GM12878 (cell line): Measurements from ENCODE around the gene AP2A2. TPM values are rescaled to one million over a fixed set of nuclear protein-coding genes. Genes with fewer than 3 reads are reported as not detected.

Experiments used
- ATAC-seq: fragments of 200-7000 bp; cut with Tn5 transposase; 3 replicates; pipeline ENCODE4 v1.9.1; 2020; ENCODE audit warnings: mild to moderate bottlenecking, moderate library complexity
- BruUV-seq: library from RNA; stranded (reverse); fragments of 400-500 nt; replicated peaks from 2 replicates; lab custom pipeline; 2021; lab: Mats Ljungman, UMichigan
- CTCF ChIA-PET: fragments of 300-600 bp; sonication (Branson Sonifier 250); formaldehyde crosslinking; extraction: SDS; loops from one replicate; lab custom pipeline; 2021; ENCODE audit warnings: inconsistent platforms; lab: Yijun Ruan, JAX
- POLR2A ChIA-PET: fragments of 350-600 bp; formaldehyde crosslinking; extraction: SDS; loops from one replicate; lab custom pipeline; 2021; ENCODE audit warnings: inconsistent platforms; lab: Charles Lee
- RAD21 ChIA-PET: fragments of 300-600 bp; sonication (Branson Sonifier 250); formaldehyde crosslinking; loops from one replicate; lab custom pipeline; 2023; ENCODE audit warnings: antibody characterized with exemption; ENCODE audit not compliant: unreplicated experiment; lab: Charles Lee
- SMC1A ChIA-PET: fragments of 300-600 bp; sonication (Branson Sonifier 250); formaldehyde crosslinking; loops from one replicate; lab custom pipeline; 2023; ENCODE audit not compliant: unreplicated experiment, uncharacterized antibody; lab: Charles Lee
- DNase-seq: peaks from one replicate; pipeline ENCODE4 v3.0.0-alpha.2; 2011; ENCODE audit warnings: low read depth, low spot score
- FAIRE-seq: peaks from 3 replicates; lab custom pipeline; 2011; peaks lifted over from hg19 to GRCh38; lab: Jason Lieb, UNC
- H2AFZ ChIP-seq: 2 replicates; pipeline ENCODE4 v1.6.0; 2011; ENCODE audit warnings: low read depth, low read length, control low read depth; ENCODE audit not compliant: control insufficient read depth
- H3K27ac ChIP-seq: 2 replicates; pipeline ENCODE4 v1.5.1; 2011; ENCODE audit warnings: control low read depth; ENCODE audit not compliant: control insufficient read depth, insufficient read depth
- H3K27me3 ChIP-seq, 2 experiments: replicated peaks in 1 of 2; 2 replicates each; pipeline versions ENCODE4 v1.6.0 to v1.6.1; 2011; ENCODE audit warnings: low read length in 1 of 2; ENCODE audit not compliant: control insufficient read depth in 2 of 2, insufficient read depth in 2 of 2
- H3K36me3 ChIP-seq, 2 experiments: 2 replicates each; pipeline ENCODE4 v1.5.1; 2011; ENCODE audit warnings: low read length in 1 of 2; ENCODE audit not compliant: control insufficient read depth in 2 of 2, insufficient read depth in 2 of 2
- H3K4me1 ChIP-seq: 2 replicates; pipeline ENCODE4 v1.6.1; 2011; ENCODE audit warnings: mild to moderate bottlenecking, low read length, moderate library complexity, mixed read lengths; ENCODE audit not compliant: control insufficient read depth, insufficient read depth
- H3K4me2 ChIP-seq: 2 replicates; pipeline ENCODE4 v1.6.0; 2011; ENCODE audit warnings: control low read depth; ENCODE audit not compliant: control insufficient read depth, insufficient read depth
- H3K4me3 ChIP-seq: fragments of 200-600 bp; sonication (generic); 2 replicates; pipeline ENCODE4 v1.5.1; 2016
- H3K79me2 ChIP-seq: 2 replicates; pipeline ENCODE4 v1.6.0; 2011; ENCODE audit warnings: low read length; ENCODE audit not compliant: control insufficient read depth, insufficient read depth
- H3K9ac ChIP-seq: 2 replicates; pipeline ENCODE4 v1.8.0; 2011; ENCODE audit warnings: low read length, control low read depth, mixed read lengths; ENCODE audit not compliant: control insufficient read depth, insufficient read depth
- H3K9me3 ChIP-seq: replicated peaks from 3 replicates; pipeline ENCODE4 v1.5.1; 2011; ENCODE audit warnings: mild to moderate bottlenecking, low read length; ENCODE audit not compliant: control insufficient read depth, insufficient read depth
- H4K20me1 ChIP-seq: 2 replicates; pipeline ENCODE4 v1.6.0; 2011; ENCODE audit not compliant: control insufficient read depth, insufficient read depth
- BRCA1 ChIP-seq: IDR thresholded peaks from 2 replicates; pipeline ENCODE4 v1.6.1; 2011; ENCODE audit warnings: low read depth, low read length, improper control_type of control experiment
- CBX5 ChIP-seq: sonication (generic); IDR thresholded peaks from 2 replicates; pipeline ENCODE4 v1.6.1; 2016; ENCODE audit warnings: low read depth, moderate library complexity, mild to moderate bottlenecking, inconsistent platforms
- EED ChIP-seq: sonication (generic); IDR thresholded peaks from 2 replicates; pipeline ENCODE4 v1.6.1; 2016; ENCODE audit warnings: antibody characterized with exemption, low read depth
- KDM1A ChIP-seq: fragments of 200-600 bp; sonication (generic); IDR thresholded peaks from 2 replicates; pipeline ENCODE4 v1.6.1; 2016; ENCODE audit warnings: borderline replicate concordance
- ZBED1 ChIP-seq: IDR thresholded peaks from 2 replicates; pipeline ENCODE4 v1.6.1; 2016; ENCODE audit warnings: borderline replicate concordance
- ZNF217 ChIP-seq: fragments of 450-650 bp; IDR thresholded peaks from 2 replicates; pipeline ENCODE4 v1.6.1; 2017; ENCODE audit warnings: antibody characterized with exemption, mild to moderate bottlenecking
- WGBS: methylation state at CpG from one replicate; pipeline ENCODE4 v1.1.6; 2016; ENCODE audit warnings: low lambda C conversion rate; ENCODE audit not compliant: insufficient replicate concordance, insufficient coverage; ENCODE audit errors: missing lambda C conversion rate; 5-methylcytosine and 5-hydroxymethylcytosine counted together
- in situ Hi-C: fragments of 300-500 bp; cut with MboI; formaldehyde crosslinking; loops from 9 replicates; pipeline ENCODE4 v1.14.3; 2018; ENCODE audit warnings: mixed read lengths
- intact Hi-C: fragments of 100-400 bp; cut with micrococcal nuclease; formaldehyde crosslinking; loops from one replicate; pipeline ENCODE4 v1.14.2; 2022; ENCODE audit not compliant: unreplicated experiment
- polyA plus RNA-seq, 11 experiments: library from polyadenylated mRNA; depleted of rRNA in 4 of 11; unstranded in 6 of 11; stranded (reverse) in 5 of 11; fragments of >200 nt; fragmentation: Nextera tagmentation in 4 of 11; fragmentation: Illumina TruSeq in 1 of 11; extraction: Ambion mirVana in 4 of 11; extraction: Trizol in 1 of 11; gene quantifications; 1 replicate in 1 of 11; 2 replicates in 10 of 11; pipeline versions ENCODE4 v1.2.1 to v1.2.3, GENCODE V29; 2011 to 2016; ENCODE audit warnings: inconsistent platforms in 2 of 11, missing spikeins in 2 of 11, low read depth in 1 of 11
- total RNA-seq, 4 experiments: library from RNA; depleted of rRNA in 3 of 4; stranded (reverse); fragments of >200 nt in 3 of 4; fragmentation: Illumina TruSeq in 1 of 4; extraction: Trizol in 1 of 4; gene quantifications; 2 replicates each; pipeline versions ENCODE4 v1.2.1 to v1.2.3, GENCODE V29; 2013 to 2021
- TF ChIP-seq, protein P1 (sequence below): fragments of 450-650 bp; formaldehyde crosslinking; IDR thresholded peaks from 2 replicates; pipeline ENCODE4 v1.4.0; 2020; ENCODE audit warnings: mild to moderate bottlenecking, moderate library complexity
- TF ChIP-seq, protein P2 (sequence below): IDR thresholded peaks from 2 replicates; pipeline ENCODE4 v1.6.1; 2012; ENCODE audit warnings: low read depth, low read length, improper control_type of control experiment

AP2A2 gene
- total and polyA plus RNA-seq, 10 of the 15 experiments (the other 5 are each of a cell fraction or from before 2014, with no cell fraction given) = 0.58 to 48.8 (median 18.2) TPM

DNA sequence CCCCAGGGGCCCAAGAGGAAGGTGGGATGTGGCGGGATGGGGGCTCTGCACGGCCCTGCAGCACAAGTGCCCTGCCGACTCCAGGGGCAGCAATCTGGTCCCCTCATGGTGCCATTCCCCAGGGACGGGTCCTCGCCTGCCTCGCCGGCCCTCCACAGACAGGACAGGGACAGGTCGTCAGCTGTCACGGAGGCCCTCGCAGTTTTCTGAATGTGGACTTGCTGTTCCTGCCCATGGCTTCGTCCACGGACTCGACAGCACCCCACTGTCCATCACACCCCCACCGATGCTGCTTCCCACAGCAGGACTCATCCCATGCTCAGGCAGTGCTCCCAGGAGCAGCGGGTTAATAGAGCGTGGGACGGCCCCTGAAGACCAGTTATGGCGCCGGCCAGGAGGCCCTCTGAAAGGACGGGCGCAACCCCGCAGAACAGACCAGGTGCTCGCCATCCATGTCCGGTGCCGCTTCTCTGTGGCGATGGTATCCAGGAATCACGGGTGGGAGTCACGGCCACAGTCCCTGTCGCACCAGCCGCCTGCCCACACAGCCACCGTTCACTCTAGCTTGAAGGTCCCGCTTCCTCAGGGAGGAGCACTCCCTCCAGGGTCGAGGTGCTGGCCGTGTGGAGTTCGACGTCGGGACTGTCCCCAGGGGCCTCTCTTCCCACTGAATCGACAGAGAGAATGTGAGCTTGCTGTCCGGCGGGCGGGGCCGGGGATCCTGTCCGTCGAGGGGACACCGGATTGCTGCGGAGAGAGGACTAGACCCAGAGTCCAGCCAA lies 130.5 kb downstream of the AP2A2 start:
- ChIA-PET RAD21 (no interaction called here), POLR2A (no interaction called here), SMC1A (no interaction called here), CTCF (no interaction called here)
- in situ Hi-C loops (loop anchor here (10.0 kb wide), 1 partner anchor 211 kb away; the partner anchor contains the start of genes POLR2L and TSPAN4), intact Hi-C loops (no loop called here)
- FAIRE-seq (no peak), ATAC-seq (no peak), DNase-seq (no peak)
- H3K36me3 ChIP-seq = no peaks in the 10 kb centered on the region
- WGBS = 60% methylated on average over 44 of the region's 46 CpGs
- H3K4me1 ChIP-seq = no peaks in the 10 kb centered on the region
- no peak overlapping the region for H3K9ac ChIP-seq
- H2AFZ ChIP-seq = no peak overlapping the region
- H3K27ac ChIP-seq = no peak overlapping the region
- H3K79me2 ChIP-seq = no peaks in the 10 kb centered on the region
- TF ChIP-seq BRCA1 (no peak), CBX5 (no peak)
- H3K9me3 ChIP-seq = no peaks in the 10 kb centered on the region
- no peak overlapping the region for H3K4me2 ChIP-seq
- H3K27me3 ChIP-seq = no peaks in the 10 kb centered on the region
- H4K20me1 ChIP-seq = no peaks in the 10 kb centered on the region
- BruUV-seq = no TSS peak
- no peak overlapping the region for H3K4me3 ChIP-seq

DNA sequence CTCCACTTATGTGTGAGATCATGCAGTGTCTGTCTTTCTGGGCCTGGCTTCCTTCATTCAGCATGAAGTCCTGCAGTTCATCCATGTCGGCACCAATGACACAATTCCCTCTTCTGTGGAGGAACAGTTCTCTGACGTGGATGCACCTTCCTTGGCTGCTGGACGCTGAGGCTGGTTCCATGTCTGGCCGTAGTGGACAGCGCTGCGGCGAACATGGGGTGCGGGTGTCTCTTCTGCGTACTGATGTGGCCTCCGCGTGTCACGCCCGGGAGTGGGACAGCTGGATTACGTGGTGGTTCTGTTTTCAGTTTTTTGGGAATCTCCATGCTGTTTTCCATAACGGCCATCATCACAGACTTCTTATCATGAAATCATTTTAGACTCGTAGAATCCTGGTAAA lies 132.1 kb downstream of the AP2A2 start:
- no peak overlapping the region for H3K27ac ChIP-seq
- no peaks in the 10 kb centered on the region for H3K36me3 ChIP-seq
- H3K4me1 ChIP-seq = no peaks in the 10 kb centered on the region
- ATAC-seq (no peak), FAIRE-seq (no peak), DNase-seq (no peak)
- no peak overlapping the region for H3K4me3 ChIP-seq
- H2AFZ ChIP-seq = no peak overlapping the region
- H3K27me3 ChIP-seq = no peaks in the 10 kb centered on the region
- WGBS = 69% methylated on average over 16 of the region's 16 CpGs
- H3K9ac ChIP-seq = no peak overlapping the region
- CTCF ChIA-PET = no interaction called here
- H3K79me2 ChIP-seq = no peaks in the 10 kb centered on the region
- POLR2A ChIA-PET = no interaction called here
- no TSS peak for BruUV-seq
- no peaks in the 10 kb centered on the region for H3K9me3 ChIP-seq
- H4K20me1 ChIP-seq = no peaks in the 10 kb centered on the region
- in situ Hi-C loops (loop anchor here (10.0 kb wide), 1 partner anchor 213 kb away; the partner anchor contains the start of genes POLR2L and TSPAN4), intact Hi-C loops (no loop called here)
- SMC1A ChIA-PET = no interaction called here
- TF ChIP-seq, protein P1, sequence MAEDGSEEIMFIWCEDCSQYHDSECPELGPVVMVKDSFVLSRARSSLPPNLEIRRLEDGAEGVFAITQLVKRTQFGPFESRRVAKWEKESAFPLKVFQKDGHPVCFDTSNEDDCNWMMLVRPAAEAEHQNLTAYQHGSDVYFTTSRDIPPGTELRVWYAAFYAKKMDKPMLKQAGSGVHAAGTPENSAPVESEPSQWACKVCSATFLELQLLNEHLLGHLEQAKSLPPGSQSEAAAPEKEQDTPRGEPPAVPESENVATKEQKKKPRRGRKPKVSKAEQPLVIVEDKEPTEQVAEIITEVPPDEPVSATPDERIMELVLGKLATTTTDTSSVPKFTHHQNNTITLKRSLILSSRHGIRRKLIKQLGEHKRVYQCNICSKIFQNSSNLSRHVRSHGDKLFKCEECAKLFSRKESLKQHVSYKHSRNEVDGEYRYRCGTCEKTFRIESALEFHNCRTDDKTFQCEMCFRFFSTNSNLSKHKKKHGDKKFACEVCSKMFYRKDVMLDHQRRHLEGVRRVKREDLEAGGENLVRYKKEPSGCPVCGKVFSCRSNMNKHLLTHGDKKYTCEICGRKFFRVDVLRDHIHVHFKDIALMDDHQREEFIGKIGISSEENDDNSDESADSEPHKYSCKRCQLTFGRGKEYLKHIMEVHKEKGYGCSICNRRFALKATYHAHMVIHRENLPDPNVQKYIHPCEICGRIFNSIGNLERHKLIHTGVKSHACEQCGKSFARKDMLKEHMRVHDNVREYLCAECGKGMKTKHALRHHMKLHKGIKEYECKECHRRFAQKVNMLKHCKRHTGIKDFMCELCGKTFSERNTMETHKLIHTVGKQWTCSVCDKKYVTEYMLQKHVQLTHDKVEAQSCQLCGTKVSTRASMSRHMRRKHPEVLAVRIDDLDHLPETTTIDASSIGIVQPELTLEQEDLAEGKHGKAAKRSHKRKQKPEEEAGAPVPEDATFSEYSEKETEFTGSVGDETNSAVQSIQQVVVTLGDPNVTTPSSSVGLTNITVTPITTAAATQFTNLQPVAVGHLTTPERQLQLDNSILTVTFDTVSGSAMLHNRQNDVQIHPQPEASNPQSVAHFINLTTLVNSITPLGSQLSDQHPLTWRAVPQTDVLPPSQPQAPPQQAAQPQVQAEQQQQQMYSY (CRISPR knock-in tag) = no peak
- no peak for TF ChIP-seq ZBED1
- no peak for TF ChIP-seq KDM1A
- no peak for TF ChIP-seq EED
- no peak for TF ChIP-seq ZNF217
- TF ChIP-seq, protein P2, sequence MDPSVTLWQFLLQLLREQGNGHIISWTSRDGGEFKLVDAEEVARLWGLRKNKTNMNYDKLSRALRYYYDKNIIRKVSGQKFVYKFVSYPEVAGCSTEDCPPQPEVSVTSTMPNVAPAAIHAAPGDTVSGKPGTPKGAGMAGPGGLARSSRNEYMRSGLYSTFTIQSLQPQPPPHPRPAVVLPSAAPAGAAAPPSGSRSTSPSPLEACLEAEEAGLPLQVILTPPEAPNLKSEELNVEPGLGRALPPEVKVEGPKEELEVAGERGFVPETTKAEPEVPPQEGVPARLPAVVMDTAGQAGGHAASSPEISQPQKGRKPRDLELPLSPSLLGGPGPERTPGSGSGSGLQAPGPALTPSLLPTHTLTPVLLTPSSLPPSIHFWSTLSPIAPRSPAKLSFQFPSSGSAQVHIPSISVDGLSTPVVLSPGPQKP = no peak
- RAD21 ChIA-PET = no interaction called here
- no peak overlapping the region for H3K4me2 ChIP-seq
